Loucy (cell line): ENCODE results near the gene RECQL5.

Source experiments
- H2AFZ ChIP-seq: fragments of 200-600 bp; sonication (generic); 2 replicates; pipeline ENCODE4 v1.6.0; 2016; ENCODE audit warnings: antibody characterized with exemption, mild to moderate bottlenecking, low read length, moderate library complexity
- H3F3A ChIP-seq: fragments of 200-600 bp; 2 replicates; pipeline ENCODE4 v1.6.0; 2016; ENCODE audit warnings: antibody characterized with exemption, low read depth, mild to moderate bottlenecking
- H3K27me3 ChIP-seq: fragments of 200-600 bp; sonication (generic); 2 replicates; pipeline ENCODE4 v1.6.1; 2014; ENCODE audit warnings: low read length, mild to moderate bottlenecking; ENCODE audit not compliant: insufficient read depth, poor library complexity, severe bottlenecking
- H3K36me3 ChIP-seq: fragments of 200-600 bp; sonication (generic); 2 replicates; pipeline ENCODE4 v1.6.1; 2016; ENCODE audit warnings: low read length; ENCODE audit not compliant: insufficient read depth
- H3K4me1 ChIP-seq: fragments of 200-600 bp; sonication (generic); 2 replicates; pipeline ENCODE4 v1.5.1; 2014; ENCODE audit warnings: low read length, mild to moderate bottlenecking; ENCODE audit not compliant: insufficient read depth, poor library complexity, severe bottlenecking
- H3K4me2 ChIP-seq: fragments of 200-600 bp; sonication (generic); 2 replicates; pipeline ENCODE4 v1.6.0; 2014; ENCODE audit warnings: antibody characterized with exemption, low read length, low read depth, mild to moderate bottlenecking; ENCODE audit not compliant: poor library complexity, severe bottlenecking
- H3K4me3 ChIP-seq: fragments of 200-600 bp; sonication (generic); 2 replicates; pipeline ENCODE4 v1.5.1; 2014; ENCODE audit warnings: low read length, mild to moderate bottlenecking, mixed read lengths; ENCODE audit not compliant: poor library complexity, severe bottlenecking
- H3K79me2 ChIP-seq: fragments of 200-600 bp; sonication (generic); 2 replicates; pipeline ENCODE4 v1.6.1; 2014; ENCODE audit warnings: low read length; ENCODE audit not compliant: insufficient read depth
- H3K9ac ChIP-seq: fragments of 200-600 bp; sonication (generic); 2 replicates; pipeline ENCODE4 v1.6.0; 2014; ENCODE audit warnings: mild to moderate bottlenecking, low read depth, low read length, moderate library complexity; ENCODE audit not compliant: poor library complexity, severe bottlenecking
- H3K9me2 ChIP-seq: fragments of 200-600 bp; sonication (generic); replicated peaks from 2 replicates; pipeline ENCODE4 v1.6.1; 2016; ENCODE audit warnings: low read depth, low read length, mixed read lengths
- H3K9me3 ChIP-seq: fragments of 200-600 bp; sonication (generic); 2 replicates; pipeline ENCODE4 v1.6.1; 2014; ENCODE audit warnings: mild to moderate bottlenecking, antibody characterized with exemption, low read length, low read depth; ENCODE audit not compliant: insufficient read depth
- H4K20me1 ChIP-seq: fragments of 200-600 bp; sonication (generic); 2 replicates; pipeline ENCODE4 v1.6.0; 2014; ENCODE audit warnings: antibody characterized with exemption, low read length, mild to moderate bottlenecking; ENCODE audit not compliant: insufficient read depth, poor library complexity, severe bottlenecking
- CTCF ChIP-seq: fragments of 200-600 bp; sonication (generic); conservative IDR thresholded peaks from 2 replicates; pipeline ENCODE4 v1.5.1; 2014; ENCODE audit warnings: mild to moderate bottlenecking, antibody characterized with exemption, low read length
- EZH2phosphoT487 ChIP-seq: fragments of 200-600 bp; IDR thresholded peaks from 2 replicates; pipeline ENCODE4 v1.6.1; 2018; ENCODE audit warnings: antibody characterized with exemption, mild to moderate bottlenecking, moderate library complexity, borderline replicate concordance

The RECQL5 gene

GRCh38 chr17:75603123-75603522, 63.8 kb downstream of the RECQL5 start:
- H3K27me3 ChIP-seq, result no peaks in the 10 kb centered on the region
- no peak for TF ChIP-seq EZH2phosphoT487
- TF ChIP-seq CTCF, result no peak
- no peaks in the 10 kb centered on the region for H3K79me2 ChIP-seq
- H3K4me3 ChIP-seq, result no peak overlapping the region
- H3F3A ChIP-seq, result no peaks in the 10 kb centered on the region
- no peaks in the 10 kb centered on the region for H3K9me3 ChIP-seq
- H3K36me3 ChIP-seq, result no peaks in the 10 kb centered on the region
- H3K9me2 ChIP-seq, result no peaks in the 10 kb centered on the region
- H3K4me2 ChIP-seq, result no peak overlapping the region
- H3K4me1 ChIP-seq, result no peaks in the 10 kb centered on the region
- no peaks in the 10 kb centered on the region for H4K20me1 ChIP-seq
- no peak overlapping the region for H3K9ac ChIP-seq
- H2AFZ ChIP-seq, result no peak overlapping the region

- Histone ChIP-seq H3K4me2 (no peak overlapping the region), H3K4me3 (no peak overlapping the region), H3K27me3 (no peaks in the 10 kb centered on the region), H3K9ac (no peak overlapping the region), H3K9me2 (no peaks in the 10 kb centered on the region), H3K79me2 (no peaks in the 10 kb centered on the region), H2AFZ (no peak overlapping the region), H4K20me1 (no peaks in the 10 kb centered on the region), H3K9me3 (no peaks in the 10 kb centered on the region), H3K36me3 (no peaks in the 10 kb centered on the region), H3K4me1 (no peaks in the 10 kb centered on the region), H3F3A (no peaks in the 10 kb centered on the region)
- no peak for TF ChIP-seq CTCF
- no peak for TF ChIP-seq EZH2phosphoT487
Measured at GRCh38 chr17:75602644-75603043, 64.3 kb downstream of the RECQL5 start.

GRCh38 chr17:75601057-75601987, 65.6 kb downstream of the RECQL5 start:
- Histone ChIP-seq H3K9me3 (no peaks in the 10 kb centered on the region), H3K79me2 (no peaks in the 10 kb centered on the region), H3K4me2 (no peak overlapping the region), H3K4me3 (no peak overlapping the region), H3K36me3 (no peaks in the 10 kb centered on the region), H3K9ac (no peak overlapping the region), H4K20me1 (no peaks in the 10 kb centered on the region), H3K27me3 (no peaks in the 10 kb centered on the region), H2AFZ (no peak overlapping the region), H3K9me2 (no peaks in the 10 kb centered on the region), H3F3A (no peaks in the 10 kb centered on the region), H3K4me1 (no peaks in the 10 kb centered on the region)
- no peak for TF ChIP-seq EZH2phosphoT487
- TF ChIP-seq CTCF, result peak; percentile 84
